ENCODE results near the gene COG5.

The COG5 gene

DNA sequence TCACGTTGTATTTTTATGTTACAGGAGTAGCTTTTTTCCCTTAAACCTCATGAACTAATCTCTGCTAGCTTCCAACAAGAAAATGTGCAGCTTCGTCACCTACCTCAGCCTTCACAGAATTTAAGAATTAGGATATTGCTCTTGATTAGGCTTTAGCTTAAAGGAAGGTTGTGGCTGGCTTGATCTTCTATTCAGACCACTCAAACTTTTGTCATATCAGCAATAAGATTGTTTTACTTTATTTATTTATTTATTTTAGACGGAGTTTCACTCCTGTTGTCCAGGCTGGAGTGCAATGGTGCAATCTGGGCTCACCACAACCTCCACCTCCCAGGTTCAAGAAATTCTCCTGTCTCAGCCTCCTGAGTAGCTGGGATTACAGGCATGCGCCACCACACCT lies 219.4 kb downstream of the COG5 start:
- ChIA-PET POLR2A (ENCODE audit: low non-redundant PET) (interaction anchor here (0.7 kb wide), 1 partner anchor 70 kb away, joined by 3 read pairs; no protein-coding TSS in a partner anchor), CTCF (interaction anchor here (1.1 kb wide), 1 partner anchor 12 kb away, joined by 3 read pairs; no protein-coding TSS in a partner anchor)
- no peak for DNase-seq (ENCODE audit: low spot score)
- TF ChIP-seq, protein P1, sequence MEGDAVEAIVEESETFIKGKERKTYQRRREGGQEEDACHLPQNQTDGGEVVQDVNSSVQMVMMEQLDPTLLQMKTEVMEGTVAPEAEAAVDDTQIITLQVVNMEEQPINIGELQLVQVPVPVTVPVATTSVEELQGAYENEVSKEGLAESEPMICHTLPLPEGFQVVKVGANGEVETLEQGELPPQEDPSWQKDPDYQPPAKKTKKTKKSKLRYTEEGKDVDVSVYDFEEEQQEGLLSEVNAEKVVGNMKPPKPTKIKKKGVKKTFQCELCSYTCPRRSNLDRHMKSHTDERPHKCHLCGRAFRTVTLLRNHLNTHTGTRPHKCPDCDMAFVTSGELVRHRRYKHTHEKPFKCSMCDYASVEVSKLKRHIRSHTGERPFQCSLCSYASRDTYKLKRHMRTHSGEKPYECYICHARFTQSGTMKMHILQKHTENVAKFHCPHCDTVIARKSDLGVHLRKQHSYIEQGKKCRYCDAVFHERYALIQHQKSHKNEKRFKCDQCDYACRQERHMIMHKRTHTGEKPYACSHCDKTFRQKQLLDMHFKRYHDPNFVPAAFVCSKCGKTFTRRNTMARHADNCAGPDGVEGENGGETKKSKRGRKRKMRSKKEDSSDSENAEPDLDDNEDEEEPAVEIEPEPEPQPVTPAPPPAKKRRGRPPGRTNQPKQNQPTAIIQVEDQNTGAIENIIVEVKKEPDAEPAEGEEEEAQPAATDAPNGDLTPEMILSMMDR (conservative IDR thresholded peaks at IDR 0.05; ENCODE audit: low read depth) = no peak
- no peak overlapping the region for H3K27ac ChIP-seq

DNA sequence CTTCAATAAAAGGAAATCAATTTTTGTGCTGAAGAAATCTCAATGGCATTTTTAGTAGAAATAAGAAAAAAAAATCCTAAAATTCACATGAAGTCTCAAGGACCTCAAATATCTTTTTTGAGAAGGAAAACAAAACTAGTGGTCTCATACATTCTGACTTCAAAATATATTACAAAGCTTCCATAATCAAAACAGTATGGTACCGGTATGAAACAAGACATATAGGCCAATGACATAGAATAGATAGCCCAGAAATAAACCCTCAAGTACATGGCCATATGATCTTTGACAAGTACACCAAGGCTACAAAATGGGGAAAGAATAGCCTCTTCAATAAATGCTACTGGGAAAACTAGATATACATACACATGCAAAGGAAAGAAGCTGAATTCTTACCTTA lies 225.6 kb downstream of the COG5 start:
- TF ChIP-seq, protein P1 (conservative IDR thresholded peaks at IDR 0.05; ENCODE audit: low read depth) = no peak
- CTCF ChIA-PET = no interaction called here
- no peak overlapping the region for H3K27ac ChIP-seq
- no peak for DNase-seq (ENCODE audit: low spot score)
- POLR2A ChIA-PET (ENCODE audit: low non-redundant PET) = no interaction called here

DNA sequence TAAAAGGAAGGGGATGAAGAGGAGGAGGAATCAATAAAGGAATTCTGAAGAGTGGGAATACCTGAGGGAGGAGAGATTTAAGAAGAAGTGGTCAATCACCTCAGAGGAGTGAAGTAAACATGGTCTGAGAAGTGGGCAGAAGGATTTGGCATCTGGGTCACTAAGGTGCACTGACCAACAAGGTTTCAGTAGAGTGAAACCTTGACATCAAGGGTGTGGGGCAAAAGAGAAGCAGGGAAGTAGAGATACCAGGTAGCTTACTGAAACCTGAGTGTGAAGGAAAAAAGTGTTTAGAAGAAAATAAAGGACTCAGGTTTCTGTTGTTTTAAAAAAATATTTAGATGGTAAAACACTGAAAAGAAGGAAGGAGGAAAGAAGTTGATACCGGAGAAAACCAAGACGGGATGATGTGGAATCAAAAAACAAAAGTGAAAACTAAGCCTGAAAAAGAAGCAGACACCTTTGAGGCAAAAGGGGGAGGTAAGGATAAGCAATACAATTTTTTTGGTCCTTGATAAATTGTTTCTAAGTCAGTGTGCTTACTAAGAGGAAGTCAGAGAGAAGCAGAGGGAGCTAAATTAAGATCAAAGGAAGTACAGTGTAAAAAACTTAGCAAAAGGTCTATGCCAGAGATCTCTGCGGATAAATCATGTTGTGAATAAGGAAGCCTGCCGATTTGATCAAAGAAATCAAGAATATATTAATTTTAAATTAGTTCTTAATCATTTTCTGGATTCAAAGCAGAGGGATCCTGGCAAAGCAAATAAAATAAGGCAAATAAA lies 231.0 kb downstream of the COG5 start:
- ChIA-PET CTCF (no interaction called here), POLR2A (ENCODE audit: low non-redundant PET) (no interaction called here)
- H3K27ac ChIP-seq = no peak overlapping the region

DNA sequence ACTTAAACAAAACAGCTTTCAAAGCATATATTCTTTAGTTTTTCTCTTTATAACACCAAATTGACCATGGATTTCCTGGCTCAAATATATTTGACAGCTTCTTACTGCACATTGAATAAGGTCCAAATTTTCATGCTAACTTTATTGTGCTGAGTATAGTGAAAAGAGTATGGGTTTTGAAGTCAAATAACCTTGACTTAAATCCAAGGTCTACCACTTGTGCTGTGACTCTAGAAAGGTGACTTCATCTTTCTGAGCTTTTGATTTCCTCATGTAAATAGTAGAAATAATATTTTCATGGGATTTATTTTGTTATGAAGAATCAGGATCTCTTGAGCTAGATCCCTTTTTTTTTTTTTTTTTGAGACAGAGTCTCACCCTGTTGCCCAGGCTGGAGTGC lies 233.2 kb downstream of the COG5 start:
- TF ChIP-seq, protein P1 (conservative IDR thresholded peaks at IDR 0.05; ENCODE audit: low read depth) = no peak
- ChIA-PET POLR2A (ENCODE audit: low non-redundant PET) (no interaction called here), CTCF (interaction anchor here (0.6 to 0.8 kb wide), 2 partner anchors 29 to 247 kb away, joined by 3 read pairs; no protein-coding TSS in a partner anchor)
- no peak overlapping the region for H3K27ac ChIP-seq
- no peak for DNase-seq (ENCODE audit: low spot score)

More for the DNA sequence above, 231.0 kb downstream of the COG5 start:
- TF ChIP-seq, protein P1 (conservative IDR thresholded peaks at IDR 0.05; ENCODE audit: low read depth) = no peak
- no peak for DNase-seq (ENCODE audit: low spot score)

DNA sequence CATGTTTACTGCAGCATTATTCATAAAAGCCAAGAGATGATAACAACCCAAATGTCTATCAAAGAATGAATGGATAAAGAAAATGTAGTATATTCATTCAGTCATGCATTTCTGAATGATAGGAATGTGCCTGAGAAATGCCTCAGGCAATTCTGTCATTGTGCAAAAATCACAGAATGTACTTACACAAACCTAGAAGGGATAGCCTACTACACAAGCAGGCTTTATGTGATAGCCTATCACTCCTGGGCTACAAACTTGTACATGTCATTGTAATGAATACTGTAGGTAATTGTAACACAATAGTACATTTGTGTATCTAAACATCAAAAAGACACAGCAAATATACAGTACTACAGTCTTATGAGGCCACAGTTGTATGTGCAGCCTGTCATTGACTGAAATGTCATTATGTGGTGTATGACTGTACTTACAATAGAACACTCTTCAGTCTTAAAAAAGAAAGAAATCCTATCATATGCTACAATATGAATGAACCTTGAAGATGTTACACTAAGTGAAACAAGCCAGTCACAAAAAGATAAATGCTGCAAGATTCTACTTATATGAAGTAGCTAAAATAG lies 235.6 kb downstream of the COG5 start:
- peak; percentile 37 for DNase-seq (ENCODE audit: low spot score)
- TF ChIP-seq, protein P1 (conservative IDR thresholded peaks at IDR 0.05; ENCODE audit: low read depth) = no peak
- ChIA-PET CTCF (no interaction called here), POLR2A (ENCODE audit: low non-redundant PET) (no interaction called here)
- H3K27ac ChIP-seq = no peak overlapping the region

- H3K27ac ChIP-seq = no peak overlapping the region
- CTCF ChIA-PET = no interaction called here
Measured at GRCh38 chr7:107326061-107326460, 237.7 kb downstream of the COG5 start.

More at GRCh38 chr7:107326061-107326460, 237.7 kb downstream of the COG5 start:
- TF ChIP-seq, protein P1 (conservative IDR thresholded peaks at IDR 0.05; ENCODE audit: low read depth) = no peak
- POLR2A ChIA-PET (ENCODE audit: low non-redundant PET) = no interaction called here
- DNase-seq (ENCODE audit: low spot score) = no peak
